WI38 (cell line): Measurements from ENCODE around the gene PIWIL4.
"Not testable (repeated sequence)": the region's sequence is repeated elsewhere in the genome, so short reads cannot be mapped to it uniquely, and the experiment has no call there.

Experiments used
- H3K4me3 ChIP-seq: 2 replicates; pipeline ENCODE4 v1.5.1; 2011; ENCODE audit warnings: low read depth, mild to moderate bottlenecking, control low read depth, low read length
- TF ChIP-seq, protein P1 (sequence below): IDR thresholded peaks from 2 replicates; pipeline ENCODE4 v1.5.1; 2012; ENCODE audit warnings: low read depth, mild to moderate bottlenecking, control low read depth, low read length

Gene PIWIL4

GRCh38 chr11:94560834-94561233 lies 6.3 kb upstream of the PIWIL4 start:
- TF ChIP-seq, protein P1, sequence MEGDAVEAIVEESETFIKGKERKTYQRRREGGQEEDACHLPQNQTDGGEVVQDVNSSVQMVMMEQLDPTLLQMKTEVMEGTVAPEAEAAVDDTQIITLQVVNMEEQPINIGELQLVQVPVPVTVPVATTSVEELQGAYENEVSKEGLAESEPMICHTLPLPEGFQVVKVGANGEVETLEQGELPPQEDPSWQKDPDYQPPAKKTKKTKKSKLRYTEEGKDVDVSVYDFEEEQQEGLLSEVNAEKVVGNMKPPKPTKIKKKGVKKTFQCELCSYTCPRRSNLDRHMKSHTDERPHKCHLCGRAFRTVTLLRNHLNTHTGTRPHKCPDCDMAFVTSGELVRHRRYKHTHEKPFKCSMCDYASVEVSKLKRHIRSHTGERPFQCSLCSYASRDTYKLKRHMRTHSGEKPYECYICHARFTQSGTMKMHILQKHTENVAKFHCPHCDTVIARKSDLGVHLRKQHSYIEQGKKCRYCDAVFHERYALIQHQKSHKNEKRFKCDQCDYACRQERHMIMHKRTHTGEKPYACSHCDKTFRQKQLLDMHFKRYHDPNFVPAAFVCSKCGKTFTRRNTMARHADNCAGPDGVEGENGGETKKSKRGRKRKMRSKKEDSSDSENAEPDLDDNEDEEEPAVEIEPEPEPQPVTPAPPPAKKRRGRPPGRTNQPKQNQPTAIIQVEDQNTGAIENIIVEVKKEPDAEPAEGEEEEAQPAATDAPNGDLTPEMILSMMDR, result no peak
- no peak overlapping the region for H3K4me3 ChIP-seq

DNA sequence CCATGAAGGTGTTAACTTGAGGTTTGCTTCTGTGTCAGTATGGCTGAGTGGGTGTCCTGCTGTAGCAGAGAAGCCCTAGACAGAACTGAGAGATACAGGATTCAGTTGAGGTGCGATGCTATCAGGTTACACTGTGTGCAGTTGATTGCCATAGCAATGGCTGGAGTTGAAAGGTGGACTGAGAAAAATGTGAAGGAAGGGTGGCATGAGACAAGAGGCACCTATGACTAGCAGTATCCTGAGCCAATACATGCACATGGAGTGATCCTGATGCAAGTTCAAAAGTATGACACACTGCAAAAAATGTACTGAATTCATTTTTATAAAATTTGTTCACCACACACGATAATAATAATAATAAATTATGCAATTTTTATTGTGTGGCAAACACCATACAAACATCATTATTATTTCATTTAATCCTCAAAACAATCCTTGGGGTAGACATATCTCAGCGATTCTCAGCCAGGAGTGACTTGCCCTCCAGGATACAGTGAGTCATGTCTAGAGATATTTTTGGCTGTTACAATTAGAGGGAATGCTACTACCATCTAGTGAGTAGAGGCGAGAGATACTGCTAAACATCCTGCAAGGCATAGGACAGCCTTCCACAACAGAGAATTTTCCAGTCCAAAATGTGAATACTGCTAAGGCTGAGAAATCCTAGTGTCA lies 3.9 kb upstream of the PIWIL4 start:
- no peak overlapping the region for H3K4me3 ChIP-seq
- TF ChIP-seq, protein P1, result no peak

- H3K4me3 ChIP-seq, result no peak overlapping the region
- TF ChIP-seq, protein P1, result no peak
Observed at GRCh38 chr11:94563848-94564467, 3.2 kb upstream of the PIWIL4 start.

GRCh38 chr11:94568200-94568599 lies 1.0 kb downstream of the PIWIL4 start:
- no peak overlapping the region for H3K4me3 ChIP-seq
- TF ChIP-seq, protein P1, result no peak

DNA sequence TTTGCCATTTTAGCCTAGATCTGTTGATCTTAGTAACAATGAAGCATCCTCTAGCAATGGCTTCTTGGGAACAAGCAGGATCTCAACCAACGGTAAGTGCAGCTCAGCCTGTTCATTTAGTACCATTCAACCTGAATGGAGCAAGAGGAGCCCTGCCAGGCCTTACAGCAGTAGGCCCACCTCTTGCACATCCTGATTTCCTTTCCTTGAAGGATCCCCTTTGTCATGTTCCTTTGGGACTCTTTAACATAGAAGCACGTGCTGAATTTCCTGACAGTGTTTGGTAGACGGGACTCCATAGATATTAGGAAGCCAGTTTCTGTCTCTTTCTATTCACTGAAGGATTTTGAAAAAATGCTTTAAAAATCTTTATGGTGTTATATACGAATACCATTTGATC lies 1.5 kb downstream of the PIWIL4 start:
- TF ChIP-seq, protein P1, result no peak
- H3K4me3 ChIP-seq, result no peak overlapping the region

DNA sequence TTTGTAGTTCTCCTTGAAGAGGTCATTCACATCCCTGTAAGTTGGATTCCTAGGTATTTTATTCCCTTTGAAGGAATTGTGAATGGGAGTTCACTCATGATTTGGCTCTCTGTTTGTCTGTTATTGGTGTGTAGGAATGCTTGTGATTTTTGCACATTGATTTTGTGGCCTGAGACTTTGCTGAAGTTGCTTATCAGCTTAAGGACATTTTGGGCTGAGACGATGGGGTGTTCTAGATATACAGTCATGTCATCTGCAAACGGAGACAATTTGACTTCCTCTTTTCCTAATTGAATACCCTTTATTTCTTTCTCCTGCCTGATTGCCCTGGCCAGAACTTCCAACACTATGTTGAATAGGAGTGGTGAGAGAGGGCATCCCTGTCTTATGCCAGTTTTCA lies 5.8 kb downstream of the PIWIL4 start:
- H3K4me3 ChIP-seq, result not testable (repeated sequence)

DNA sequence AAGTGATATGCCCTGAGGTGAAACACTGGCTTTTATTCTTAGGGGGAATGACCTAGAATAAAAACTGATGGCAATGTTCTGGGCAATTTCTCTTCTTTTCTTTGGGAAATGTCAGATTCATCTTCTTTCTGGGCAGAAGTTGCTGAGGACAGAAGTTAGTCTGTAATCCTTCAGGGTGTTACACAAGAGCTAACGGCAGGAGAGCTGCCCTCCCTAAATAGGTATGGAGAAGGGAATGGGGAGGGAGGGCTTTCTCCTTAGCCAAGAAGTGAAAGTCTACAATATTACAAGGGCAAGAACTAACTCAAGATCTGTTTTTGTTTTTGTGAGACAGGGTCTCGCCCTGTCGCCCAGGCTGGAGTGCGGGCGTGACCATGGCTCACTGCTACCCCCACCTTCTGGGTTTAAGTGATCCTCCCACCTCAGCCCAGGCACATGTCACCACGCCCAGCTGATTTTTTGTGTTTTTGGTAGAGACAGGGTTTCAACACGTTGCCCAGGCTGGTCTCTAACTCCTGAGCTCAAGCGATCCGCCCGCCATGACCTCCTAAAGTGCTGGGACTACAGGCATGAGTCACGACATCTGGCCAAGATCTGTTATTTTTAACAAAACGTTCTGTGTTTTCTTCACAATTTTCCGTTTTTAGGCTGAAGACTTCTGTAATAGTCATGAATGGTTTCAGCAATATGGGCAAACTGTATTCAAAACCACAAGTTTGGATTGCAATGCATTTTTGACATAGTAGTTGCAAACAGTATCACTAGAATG lies 7.2 kb downstream of the PIWIL4 start:
- TF ChIP-seq, protein P1, result no peak
- no peak overlapping the region for H3K4me3 ChIP-seq
